ENCODE data around the gene NMT2. TPM values are rescaled to one million over a fixed set of nuclear protein-coding genes. Genes with fewer than 3 reads are reported as not detected.
A peak's percentile ranks its signal among the peaks of the same experiment; 100 is the strongest.

The NMT2 gene
- total and polyA plus RNA-seq, 2 of the 4 experiments (the other 2 are of a cell fraction): 18.7 to 41.0 TPM

GRCh38 chr10:15092855-15093408, 75.6 kb downstream of the NMT2 start:
- in situ Hi-C loops (cut with MboI; ENCODE audit: low sequenced_read_pairs): loop anchor here (25.0 kb wide), 1 partner anchor 581 kb away; no protein-coding TSS in a partner anchor
- POLR2A ChIA-PET (ENCODE audit: unreplicated experiment): no interaction called here

More at GRCh38 chr10:15092855-15093408, 75.6 kb downstream of the NMT2 start:
- intact Hi-C loops (cut with micrococcal nuclease) (no loop called here), dilution Hi-C loops (cut with HindIII; ENCODE audit: low sequenced_read_pairs, unreplicated experiment) (no loop called here)
- no peak overlapping the region for H3K14ac ChIP-seq (replicated peaks; ENCODE audit: low read depth, low read length)
- no peak overlapping the region for H3K4ac ChIP-seq (ENCODE audit: low read depth, low read length)
- H2BK20ac ChIP-seq (ENCODE audit: low read depth, low read length): no peak overlapping the region
- DNase-seq (no peak), ATAC-seq (ENCODE audit: low read depth) (no peak)
- H3K4me3 ChIP-seq (ENCODE audit: insufficient read depth, low read depth, low read length): no peak overlapping the region
- peak overlapping the region; percentile 28 for H2AK9ac ChIP-seq (replicated peaks; ENCODE audit: low read depth, low read length, poor library complexity)
- no peak overlapping the region for H3K9ac ChIP-seq (ENCODE audit: low read depth, low read length)
- H2AFZ ChIP-seq (replicated peaks; ENCODE audit: low read length, poor library complexity): no peak overlapping the region
- no peak overlapping the region for H4K91ac ChIP-seq (ENCODE audit: insufficient read depth, low read depth, low read length)
- no peak overlapping the region for H2AK5ac ChIP-seq (ENCODE audit: low read depth, low read length)
- H3K9me3 ChIP-seq (ENCODE audit: control insufficient read depth, insufficient read depth, low read length): no peaks in the 10 kb centered on the region
- BruUV-seq (replicated peaks): no TSS peak
- CTCF ChIA-PET: no interaction called here
- no peak overlapping the region for H4K8ac ChIP-seq (ENCODE audit: low read depth in 2 of 2, low read length in 2 of 2)
- H3K9me1 ChIP-seq (ENCODE audit: insufficient read depth, low read length): peaks cover 4% of the 10 kb centered on the region; the same call in 1 of the 2 replicates
- no peak overlapping the region for H3K23ac ChIP-seq (ENCODE audit: low read depth, low read length)
- H3K4me1 ChIP-seq (ENCODE audit: control insufficient read depth, insufficient read depth, low read length): no peaks in the 10 kb centered on the region
- H3K56ac ChIP-seq (ENCODE audit: extremely low read depth, insufficient read depth, low read length): no peak overlapping the region
- H3K36me3 ChIP-seq (ENCODE audit: control insufficient read depth, insufficient read depth, low read length): no peaks in the 10 kb centered on the region
- no CpG with 5 or more reads among the region's 16 CpGs for WGBS, 2 experiments (ENCODE audit: extremely low coverage in 2 of 2, insufficient read length in 1 of 2)
- TF ChIP-seq MAFK (IDR thresholded peaks at IDR 0.05; ENCODE audit: low read depth, low read length) (no peak), SMC3 (IDR thresholded peaks at IDR 0.05; ENCODE audit: low read depth, low read length) (no peak), CHD1 (IDR thresholded peaks at IDR 0.05; ENCODE audit: low read depth, low read length) (no peak), NFE2L2 (IDR thresholded peaks at IDR 0.05; ENCODE audit: low read depth, low read length) (no peak), CTCF (conservative IDR thresholded peaks at IDR 0.05; ENCODE audit: low read depth, low read length) (no peak), CEBPB (IDR thresholded peaks at IDR 0.05; ENCODE audit: low read depth, low read length) (no peak), FOS (IDR thresholded peaks at IDR 0.05; ENCODE audit: low read depth, low read length) (no peak), ELK1 (IDR thresholded peaks at IDR 0.05; ENCODE audit: borderline replicate concordance, low read depth, low read length) (no peak), RAD21 (IDR thresholded peaks at IDR 0.05; ENCODE audit: low read length) (no peak), RFX5 (IDR thresholded peaks at IDR 0.05; ENCODE audit: low read depth, low read length) (no peak), MXI1 (IDR thresholded peaks at IDR 0.05; ENCODE audit: borderline replicate concordance, low read depth, low read length) (no peak), RCOR1 (IDR thresholded peaks at IDR 0.05; ENCODE audit: insufficient replicate concordance, low read length) (no peak), BHLHE40 (IDR thresholded peaks at IDR 0.05; ENCODE audit: low read depth, low read length) (no peak)
- no peaks in the 10 kb centered on the region for H4K20me1 ChIP-seq (ENCODE audit: insufficient read depth, low read length)
- H3K27me3 ChIP-seq (ENCODE audit: control insufficient read depth, insufficient read depth, low read length): no peaks in the 10 kb centered on the region
- no peak overlapping the region for H2BK15ac ChIP-seq (ENCODE audit: low read depth, low read length)
- H3K18ac ChIP-seq (ENCODE audit: low read depth, low read length): no peak overlapping the region
- no peak overlapping the region for H3K4me2 ChIP-seq (ENCODE audit: low read depth, low read length)
- H3K27ac ChIP-seq (ENCODE audit: insufficient read depth, low read length): no peak overlapping the region
- H4K5ac ChIP-seq (ENCODE audit: low read depth, low read length): no peak overlapping the region
- peaks cover 4 to 5% of the 10 kb centered on the region in 2 experiments for H3K79me1 ChIP-seq (ENCODE audit: low read depth in 1 of 2, low read length in 2 of 2)
- no peak overlapping the region for H2BK5ac ChIP-seq (ENCODE audit: low read depth, low read length, poor library complexity, severe bottlenecking)
- no peak overlapping the region for H2BK120ac ChIP-seq (ENCODE audit: low read depth, low read length)
